HG03025 (cell line): ENCODE results near the gene RNF220.

ENCODE experiments used
- ATAC-seq: cut with Tn5 transposase; IDR thresholded peaks from one replicate; pipeline ENCODE4 v1.9.1; 2021; ENCODE audit warnings: mild to moderate bottlenecking, moderate library complexity; ENCODE audit not compliant: unreplicated experiment, low FRiP score

The RNF220 gene

DNA sequence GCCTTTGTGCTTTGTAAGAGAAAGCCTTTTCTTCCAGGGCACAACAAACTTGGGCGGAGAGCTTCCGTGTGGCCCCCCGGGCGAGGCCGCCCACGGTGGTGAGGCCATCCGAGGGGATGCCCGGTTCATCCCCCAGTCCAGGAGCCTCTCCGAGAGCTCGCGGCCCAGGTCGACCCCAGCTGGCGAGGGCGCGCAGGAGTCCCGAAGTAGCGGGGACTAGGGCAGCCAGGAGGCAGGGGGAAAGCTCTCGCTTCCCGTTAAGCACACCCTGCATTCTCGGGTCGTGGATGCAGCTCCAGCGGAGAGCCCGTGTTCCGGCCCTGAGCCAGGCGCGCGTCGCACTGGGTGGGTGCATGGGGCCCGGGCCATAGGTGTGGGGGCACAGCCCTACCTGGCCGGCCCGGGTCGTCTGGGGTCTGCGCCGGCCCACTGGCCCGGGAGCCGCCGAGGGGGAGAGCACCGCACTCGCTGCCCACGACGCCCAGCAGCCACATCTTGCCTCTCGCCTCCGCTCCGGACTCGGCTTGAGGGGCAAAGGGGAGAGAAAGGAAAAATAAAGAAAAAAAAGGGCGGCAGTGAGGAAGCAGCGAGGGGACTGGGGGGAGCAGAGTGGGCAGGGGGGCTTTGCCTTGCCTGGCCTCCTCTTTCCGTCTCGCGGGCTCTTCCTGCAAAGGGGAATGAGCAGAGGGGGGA is 1.8 kb downstream of the RNF220 start:
- ATAC-seq, result no peak

DNA sequence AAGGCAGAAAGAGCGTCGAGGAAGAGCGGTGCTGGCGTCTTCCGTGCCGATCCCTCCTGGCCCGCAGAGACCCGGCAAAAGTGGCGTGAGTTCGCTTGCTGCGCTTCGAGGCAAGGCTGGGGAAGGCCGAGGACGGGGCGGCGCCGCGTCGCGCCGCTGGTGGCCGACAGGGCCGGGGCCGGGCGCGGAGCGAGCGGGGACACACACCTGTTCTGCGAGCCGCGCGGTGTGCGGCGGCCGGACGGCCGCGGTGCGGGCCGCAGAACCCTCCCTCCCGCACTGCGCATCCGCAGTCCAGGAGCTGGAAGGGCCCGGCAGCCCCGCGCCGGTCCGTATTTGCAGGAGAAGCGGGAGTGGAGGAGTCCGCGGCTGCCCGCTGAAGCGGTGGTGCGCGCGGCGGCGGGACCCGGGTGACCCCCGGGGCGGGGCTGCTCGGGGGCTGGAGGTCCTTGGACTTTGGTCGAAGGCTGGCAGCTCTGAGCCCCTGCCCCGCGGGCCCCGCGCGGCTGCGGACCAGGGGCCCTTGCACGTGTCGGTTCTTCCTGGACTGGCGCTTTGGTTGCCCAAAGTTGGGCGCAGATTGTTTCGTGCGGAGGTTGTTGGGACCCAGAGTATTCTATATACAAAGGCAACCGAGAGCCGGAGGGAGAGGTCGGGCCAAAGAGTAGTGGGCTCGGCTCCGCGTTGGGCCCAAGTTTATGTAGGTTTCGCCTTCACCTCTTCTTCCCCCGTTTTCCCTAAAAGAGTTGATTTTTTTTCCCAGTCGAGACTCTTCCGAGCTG is 2.6 kb downstream of the RNF220 start:
- no peak for ATAC-seq

DNA sequence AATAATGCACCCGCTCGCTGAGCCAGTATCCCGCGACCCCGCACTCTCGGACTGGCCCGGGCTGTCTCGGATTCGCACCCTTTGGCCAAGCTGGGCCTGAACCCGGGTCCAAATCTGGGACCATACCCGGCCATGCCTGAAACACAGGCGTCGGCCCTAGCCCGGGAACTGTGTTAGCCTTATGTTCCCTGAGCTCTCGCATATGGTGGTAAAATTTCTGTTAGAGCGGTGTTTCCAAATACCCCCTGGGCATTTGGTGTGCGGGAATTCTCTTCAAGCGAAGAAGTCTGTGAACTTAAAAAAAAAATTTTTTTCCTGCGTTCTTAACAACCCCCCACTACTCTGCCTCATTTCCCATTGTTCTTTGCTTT is 3.1 kb downstream of the RNF220 start:
- no peak for ATAC-seq

GRCh38 chr1:44408632-44409602 is 3.9 kb downstream of the RNF220 start:
- no peak for ATAC-seq

DNA sequence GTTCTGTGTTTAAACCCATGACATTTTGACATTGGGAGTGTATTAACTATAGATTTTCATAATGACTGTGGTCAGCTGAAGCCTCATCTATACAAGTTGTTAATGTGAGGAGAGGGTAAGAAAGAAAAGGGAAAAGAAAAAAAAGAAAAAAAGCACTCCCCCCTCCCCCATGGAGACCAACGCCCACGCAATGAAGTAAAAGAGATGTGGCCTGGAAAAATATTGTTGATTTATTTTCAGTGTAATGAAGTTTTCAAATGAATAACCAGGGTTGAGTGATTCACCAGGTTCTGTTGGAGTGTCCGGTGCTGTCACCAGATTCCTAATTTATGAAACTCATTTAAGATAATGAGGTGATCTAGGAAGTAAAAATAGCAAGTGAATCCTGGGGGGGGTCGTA is 4.7 kb downstream of the RNF220 start:
- ATAC-seq, result no peak

DNA sequence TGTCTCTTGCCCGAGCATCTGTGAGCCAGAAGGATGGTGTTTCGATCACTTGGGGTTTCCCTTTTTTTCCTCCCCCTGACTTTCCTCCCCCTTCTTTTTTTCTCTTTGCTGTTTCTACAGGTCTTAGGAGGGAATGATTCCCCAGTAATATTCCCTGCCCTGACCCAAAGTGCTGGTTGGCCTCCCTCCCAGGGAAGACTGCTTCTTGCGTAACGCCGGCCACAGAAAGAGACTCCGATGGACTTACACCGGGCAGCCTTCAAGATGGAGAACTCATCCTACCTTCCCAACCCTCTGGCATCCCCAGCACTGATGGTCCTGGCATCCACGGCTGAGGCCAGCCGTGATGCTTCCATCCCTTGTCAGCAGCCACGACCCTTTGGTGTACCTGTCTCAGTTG is 6.8 kb downstream of the RNF220 start:
- ATAC-seq, result no peak

DNA sequence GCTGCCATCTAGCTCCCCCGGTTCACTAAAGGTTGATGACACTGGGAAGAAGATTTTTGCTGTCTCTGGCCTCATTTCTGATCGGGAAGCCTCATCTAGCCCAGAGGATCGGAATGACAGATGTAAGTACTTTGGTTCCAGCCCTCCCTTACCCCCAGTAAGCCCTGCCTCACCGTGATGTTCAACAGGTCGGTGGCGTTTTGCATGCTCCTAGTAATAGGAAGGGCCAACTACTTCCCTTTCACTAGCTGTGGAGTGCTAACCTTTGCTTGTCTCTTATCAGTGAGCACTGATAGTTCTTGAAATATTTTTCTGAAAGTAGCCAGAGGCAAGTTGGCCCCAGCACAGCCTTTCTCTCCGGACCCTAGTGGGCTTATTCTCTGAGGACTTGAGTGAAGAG is 7.5 kb downstream of the RNF220 start:
- ATAC-seq, result no peak

DNA sequence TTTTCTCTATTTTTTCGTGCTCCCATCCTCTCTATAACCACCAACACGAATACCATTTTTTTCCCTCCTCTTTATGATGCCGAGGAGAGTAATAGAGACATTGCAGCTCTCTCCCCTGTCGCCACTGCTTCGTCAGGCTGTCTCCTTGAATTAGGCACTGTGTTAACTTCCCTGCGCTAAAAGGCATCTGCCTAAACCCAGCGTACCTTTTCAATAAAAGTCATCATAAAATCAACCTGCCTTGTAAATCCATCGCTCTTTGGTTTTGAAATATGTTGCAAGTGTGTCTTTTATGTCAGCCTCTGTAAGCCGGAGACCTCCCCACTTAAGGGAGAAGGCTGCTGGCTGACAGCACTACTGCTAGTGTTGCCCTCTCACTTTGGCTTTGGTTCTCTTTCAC is 8.7 kb downstream of the RNF220 start:
- no peak for ATAC-seq

DNA sequence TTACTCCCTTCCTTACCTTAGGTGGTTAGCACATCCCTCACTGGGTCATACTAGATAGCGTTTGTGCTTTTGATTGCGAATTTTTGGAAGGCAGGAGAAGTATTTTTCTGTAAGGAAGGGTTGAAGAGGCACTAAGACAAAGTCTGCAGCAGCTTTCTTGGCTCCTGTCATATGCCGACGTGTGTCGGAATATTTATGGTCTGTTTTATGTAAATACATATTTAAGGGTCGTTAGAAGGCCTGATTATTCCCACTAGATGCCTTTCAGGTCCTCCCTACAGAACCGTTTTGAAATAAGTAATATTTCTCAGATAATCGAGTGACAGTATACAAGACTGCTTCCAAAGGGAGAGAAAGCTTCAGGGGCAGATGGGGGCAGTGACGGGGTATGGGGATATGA is 10.0 kb downstream of the RNF220 start:
- no peak for ATAC-seq

DNA sequence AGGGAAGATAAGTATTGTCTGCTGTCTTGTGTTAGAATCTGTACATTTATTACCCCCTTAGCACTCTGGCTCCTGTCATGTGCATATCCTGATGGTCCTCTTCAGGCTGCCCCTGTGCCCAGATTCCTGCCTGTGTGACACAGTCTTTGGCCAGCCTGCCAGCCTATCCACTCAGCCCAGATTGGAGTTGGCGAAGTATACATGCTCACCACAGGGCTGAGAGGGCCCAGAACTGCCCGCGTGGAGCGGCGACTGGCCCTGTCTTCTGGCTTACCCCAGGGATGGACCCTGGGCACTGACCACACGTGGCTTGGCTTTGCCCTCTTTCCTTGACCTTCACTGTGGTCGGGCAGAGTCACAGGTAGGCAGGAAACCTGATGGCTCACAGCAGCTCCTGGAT is 11.4 kb downstream of the RNF220 start:
- ATAC-seq, result no peak

- no peak for ATAC-seq
Measured at GRCh38 chr1:44417351-44418021, 12.4 kb downstream of the RNF220 start.

DNA sequence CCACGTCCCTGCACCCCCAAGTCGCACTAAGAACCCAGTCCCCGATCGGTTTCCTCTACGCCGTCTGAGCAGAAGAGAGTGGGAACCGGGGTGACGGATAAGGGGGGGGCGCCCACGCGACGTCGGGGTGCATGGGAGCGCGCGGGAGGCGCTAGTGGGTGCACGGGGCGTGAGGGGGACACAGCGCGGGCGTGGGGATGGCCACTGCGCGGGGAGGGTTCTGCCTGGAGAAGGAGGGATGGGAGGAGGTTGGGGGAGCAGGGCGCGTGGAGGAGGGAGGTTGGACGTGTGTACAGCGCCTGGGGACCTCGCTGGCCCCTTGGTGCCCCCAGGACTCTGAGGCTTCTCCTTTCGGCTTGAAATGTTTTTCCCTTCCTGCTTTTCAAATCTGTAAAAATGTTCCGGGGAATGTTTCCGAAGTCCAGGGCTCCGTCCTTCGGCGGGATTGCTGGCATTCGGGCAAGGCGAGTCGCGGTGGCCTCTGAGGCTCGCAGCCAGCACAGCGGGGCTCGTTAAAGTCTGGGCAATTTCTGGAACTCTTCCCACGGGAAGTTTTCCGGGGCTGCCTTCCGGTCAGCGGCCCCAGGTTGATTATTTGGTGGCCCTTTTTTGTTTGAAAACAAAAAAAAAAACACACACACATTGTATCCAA is 13.1 kb downstream of the RNF220 start:
- ATAC-seq, result no peak

DNA sequence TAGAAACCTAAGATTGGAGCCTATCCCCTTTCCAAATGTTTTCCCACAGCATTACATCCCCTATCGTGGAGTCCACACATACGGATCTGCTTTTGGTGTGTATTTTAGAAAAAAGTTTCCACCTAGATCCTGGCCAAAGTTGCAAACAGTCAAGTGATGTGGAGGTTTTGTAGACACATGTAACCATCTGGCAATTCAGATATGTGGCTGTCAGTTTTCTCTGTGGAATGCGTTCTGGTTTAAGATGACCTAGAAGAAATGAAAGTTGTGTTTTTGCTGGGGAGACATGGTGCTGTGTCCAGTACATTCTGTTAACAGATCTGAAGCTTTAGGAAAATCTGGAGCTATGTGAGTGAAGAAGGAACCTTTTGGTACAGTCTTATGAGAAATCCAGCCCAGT is 14.8 kb downstream of the RNF220 start:
- no peak for ATAC-seq

DNA sequence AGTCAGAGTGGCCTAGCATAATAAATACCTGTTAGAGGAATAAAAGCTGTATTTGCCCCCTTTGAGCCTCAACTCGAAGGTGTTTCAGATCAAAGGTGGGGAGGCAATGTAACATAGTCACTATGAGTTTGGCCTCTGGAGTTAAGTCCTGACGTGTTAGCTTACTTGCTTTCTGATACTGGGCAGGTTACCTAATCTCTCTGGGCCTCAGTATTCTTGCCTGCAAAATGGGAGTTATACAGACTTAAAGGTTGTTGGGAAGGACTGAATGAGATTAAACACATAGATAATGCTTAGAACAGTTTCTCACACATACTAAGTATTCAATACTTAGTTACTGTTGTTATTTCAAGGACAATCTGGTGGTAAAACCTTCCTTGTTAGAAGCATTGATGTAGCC is 15.5 kb downstream of the RNF220 start:
- no peak for ATAC-seq

DNA sequence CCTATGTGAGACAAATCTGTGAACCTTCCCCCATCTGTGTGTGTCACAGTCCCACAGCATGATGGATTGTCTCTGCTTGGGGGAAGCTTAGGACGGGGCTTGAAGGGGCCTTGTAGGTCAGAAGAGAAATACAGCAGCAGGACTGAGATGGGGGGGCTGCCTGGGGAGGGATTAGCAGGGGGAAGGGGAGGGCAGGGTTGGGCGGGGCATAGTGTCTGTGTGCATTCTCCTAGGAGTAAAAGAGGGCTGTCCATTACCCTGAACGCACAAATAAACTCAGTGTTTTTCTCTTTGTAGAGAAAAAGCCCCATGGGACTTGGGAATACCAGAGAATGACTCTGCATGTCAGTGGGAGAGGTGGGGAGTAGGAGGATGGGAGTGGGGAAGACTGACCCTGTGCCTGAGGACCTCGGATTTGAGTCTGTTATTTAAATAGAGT is 16.4 kb downstream of the RNF220 start:
- ATAC-seq, result no peak

GRCh38 chr1:44422161-44422560 is 17.1 kb downstream of the RNF220 start:
- no peak for ATAC-seq

GRCh38 chr1:44423591-44424537 is 18.8 kb downstream of the RNF220 start:
- no peak for ATAC-seq

GRCh38 chr1:44424747-44425146 is 19.7 kb downstream of the RNF220 start:
- ATAC-seq, result no peak
